GM21717 (cell line): ENCODE results near the gene HMGN1.
"Not testable (repeated sequence)": the region's sequence is repeated elsewhere in the genome, so short reads cannot be mapped to it uniquely, and the experiment has no call there.

ENCODE experiments used
- ATAC-seq: cut with Tn5 transposase; IDR thresholded peaks from one replicate; pipeline ENCODE4 v1.9.1; 2021; ENCODE audit warnings: mild to moderate bottlenecking, moderate library complexity; ENCODE audit not compliant: unreplicated experiment

HMGN1 gene

GRCh38 chr21:39369896-39370288, 21.0 kb upstream of the HMGN1 start:
- not testable (repeated sequence) for ATAC-seq

- no peak for ATAC-seq
Measured at GRCh38 chr21:39367783-39368182, 18.9 kb upstream of the HMGN1 start.

- no peak for ATAC-seq
Measured at GRCh38 chr21:39366563-39366962, 17.7 kb upstream of the HMGN1 start.

- ATAC-seq: no peak
Measured at GRCh38 chr21:39364949-39365348, 16.1 kb upstream of the HMGN1 start.

GRCh38 chr21:39363607-39364555, 15.0 kb upstream of the HMGN1 start:
- ATAC-seq: no peak

GRCh38 chr21:39362733-39363132, 13.8 kb upstream of the HMGN1 start:
- ATAC-seq: no peak

- ATAC-seq: no peak
Measured at GRCh38 chr21:39359382-39359781, 10.5 kb upstream of the HMGN1 start.

- ATAC-seq: no peak
Measured at GRCh38 chr21:39353295-39353694, 4.4 kb upstream of the HMGN1 start.

- ATAC-seq: no peak
Measured at GRCh38 chr21:39350094-39351005, 1.5 kb upstream of the HMGN1 start.

- ATAC-seq: peak; percentile 85
Measured at GRCh38 chr21:39349211-39350093, 564 bp upstream of the HMGN1 start.

- no peak for ATAC-seq
Measured at GRCh38 chr21:39348040-39348354, 891 bp downstream of the HMGN1 start.

- no peak for ATAC-seq
Measured at GRCh38 chr21:39347537-39347936, 1.4 kb downstream of the HMGN1 start.

- ATAC-seq: no peak
Measured at GRCh38 chr21:39346671-39347331, 2.1 kb downstream of the HMGN1 start.

- no peak for ATAC-seq
Measured at GRCh38 chr21:39346206-39346605, 2.7 kb downstream of the HMGN1 start.

GRCh38 chr21:39345440-39345839, 3.4 kb downstream of the HMGN1 start:
- no peak for ATAC-seq

- ATAC-seq: no peak
Measured at GRCh38 chr21:39344848-39345247, 4.0 kb downstream of the HMGN1 start.

GRCh38 chr21:39341249-39341923, 7.5 kb downstream of the HMGN1 start:
- no peak for ATAC-seq

- no peak for ATAC-seq
Measured at GRCh38 chr21:39340687-39341086, 8.2 kb downstream of the HMGN1 start.

GRCh38 chr21:39339231-39339630, 9.7 kb downstream of the HMGN1 start:
- no peak for ATAC-seq
